ENCODE measurements around the gene CKMT1A.
"Not testable (repeated sequence)": the region's sequence is repeated elsewhere in the genome, so short reads cannot be mapped to it uniquely, and the experiment has no call there.

CKMT1A gene

DNA sequence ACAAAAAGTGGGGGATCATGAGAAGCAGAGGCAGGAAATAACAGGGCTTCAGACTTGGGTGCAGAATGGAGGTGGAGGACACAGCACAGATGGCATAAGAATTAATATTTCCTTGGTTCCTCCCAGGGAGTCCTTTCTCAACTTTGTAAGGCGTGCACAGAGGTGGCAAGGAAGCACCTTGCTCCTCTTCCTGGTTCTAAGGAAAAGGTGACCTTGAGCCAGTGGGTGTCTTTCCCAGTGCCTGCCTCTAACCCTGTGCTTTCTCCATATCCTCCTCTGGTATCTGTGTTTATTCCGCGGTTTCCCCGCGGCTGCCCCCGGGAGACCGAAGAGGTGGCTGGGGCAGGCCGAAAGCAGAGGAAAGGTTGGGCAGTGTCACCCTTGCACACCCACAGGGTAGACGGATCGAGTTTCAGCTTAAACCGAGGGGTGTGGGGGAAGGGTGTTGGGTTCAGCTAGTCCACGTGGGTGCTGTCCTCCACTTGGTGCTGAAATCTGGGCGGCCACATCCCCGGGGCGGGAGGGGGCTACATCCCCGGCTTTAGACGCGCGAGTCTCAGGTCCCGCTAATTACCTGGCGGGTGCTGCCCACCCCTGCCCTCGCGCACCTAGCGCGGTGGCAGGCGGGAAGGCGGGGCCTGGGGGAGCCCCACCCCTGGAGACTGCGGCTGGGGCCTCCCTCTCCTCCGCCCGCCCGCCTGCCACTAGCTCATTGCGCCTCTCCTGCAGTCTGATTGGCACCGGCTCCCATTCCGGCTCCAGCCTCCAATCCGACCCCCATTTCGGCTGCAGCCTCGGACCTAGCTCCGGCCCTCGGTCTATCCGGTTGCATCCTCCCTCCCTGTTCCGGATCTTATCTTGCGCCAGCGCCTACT, at the start of gene CKMT1A:
Gene CKMT1A, plus strand, starts transcription at position 712 of the 875 bp plus-strand sequence. CDS start 192 bp downstream, outside the sequence.
- DNase-seq: not testable (repeated sequence)

DNA sequence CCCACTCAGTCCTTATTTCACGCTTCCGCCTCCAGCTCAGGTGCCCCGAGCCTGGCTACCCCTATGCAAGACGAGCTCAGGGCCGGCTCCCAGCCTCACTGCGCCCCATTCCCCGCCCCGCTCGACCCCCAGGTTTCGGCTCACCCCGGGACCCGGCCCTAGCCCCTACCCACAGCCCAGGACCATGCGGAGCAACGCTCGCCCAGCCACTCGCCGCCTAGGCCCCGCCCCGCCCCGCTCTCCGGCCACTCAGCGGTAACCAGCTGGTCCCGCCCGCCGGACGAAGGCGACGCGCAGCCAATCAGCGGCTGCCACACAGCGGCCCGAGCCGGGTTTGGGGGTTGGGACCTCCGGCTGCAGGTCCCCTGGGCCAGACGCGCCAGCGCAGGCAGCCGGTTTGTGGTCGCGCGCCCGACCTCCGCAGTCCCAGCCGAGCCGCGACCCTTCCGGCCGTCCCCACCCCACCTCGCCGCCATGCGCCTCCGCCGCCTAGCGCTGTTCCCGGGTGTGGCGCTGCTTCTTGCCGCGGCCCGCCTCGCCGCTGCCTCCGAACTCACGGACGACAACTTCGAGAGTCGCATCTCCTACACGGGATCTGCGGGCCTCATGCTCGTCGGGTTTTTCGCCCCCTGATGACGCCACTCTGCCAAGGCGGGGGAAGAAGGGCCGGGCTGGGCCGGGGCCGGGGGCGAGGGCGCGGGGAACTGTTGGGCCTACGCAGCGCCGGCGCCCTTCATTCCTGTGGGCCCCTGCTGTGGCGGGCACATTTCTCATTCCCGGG, 44.8 kb upstream of the CKMT1A start, which contains the start of gene CATSPER2:
Gene CATSPER2, minus strand, starts transcription at position 196 of the 781 bp plus-strand sequence. CDS start 783 bp downstream, outside the sequence.
- no peak for DNase-seq

GRCh38 chr15:43649430-43649926, 44.2 kb upstream of the CKMT1A start:
- DNase-seq: not testable (repeated sequence)

DNA sequence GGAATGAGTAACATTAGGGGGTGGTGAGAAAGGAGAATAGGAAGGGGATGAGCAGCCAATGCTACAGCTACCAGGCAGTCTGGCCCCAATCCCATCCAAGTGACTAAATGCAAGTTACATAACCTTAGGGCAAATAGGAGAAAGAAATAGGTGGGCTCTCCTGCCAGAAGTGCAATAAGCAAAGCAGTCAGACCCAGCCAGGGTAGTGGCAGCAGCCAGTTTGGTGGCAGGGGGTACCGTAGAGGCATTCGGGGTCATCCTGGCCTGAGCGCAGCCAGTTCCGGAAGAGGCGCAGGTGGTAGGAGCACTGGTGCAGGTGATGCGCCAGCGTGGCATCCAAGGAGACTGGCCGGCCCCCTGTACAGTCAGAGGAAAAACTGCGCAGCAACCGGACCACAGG, 33.9 kb upstream of the CKMT1A start:
- not testable (repeated sequence) for DNase-seq

DNA sequence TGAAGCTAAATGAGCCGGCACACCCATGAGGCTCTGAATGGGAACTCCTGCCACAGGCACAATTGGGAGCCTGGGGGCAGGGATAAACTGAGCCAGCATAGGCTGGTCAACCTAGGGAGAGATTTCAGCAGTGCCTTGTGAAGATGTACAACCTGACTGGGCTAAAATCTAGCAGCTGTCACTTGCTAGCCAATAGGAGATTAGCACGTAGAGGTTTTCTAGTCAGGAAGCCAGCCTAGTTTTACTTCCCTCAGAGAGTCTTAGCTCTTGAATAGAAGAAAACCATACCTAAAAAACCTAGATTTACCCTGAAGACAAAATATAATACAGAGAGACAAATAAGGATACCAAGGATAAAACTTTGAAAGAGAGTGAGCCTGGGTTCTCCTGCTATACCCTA, 31.4 kb upstream of the CKMT1A start:
- DNase-seq: not testable (repeated sequence)

DNA sequence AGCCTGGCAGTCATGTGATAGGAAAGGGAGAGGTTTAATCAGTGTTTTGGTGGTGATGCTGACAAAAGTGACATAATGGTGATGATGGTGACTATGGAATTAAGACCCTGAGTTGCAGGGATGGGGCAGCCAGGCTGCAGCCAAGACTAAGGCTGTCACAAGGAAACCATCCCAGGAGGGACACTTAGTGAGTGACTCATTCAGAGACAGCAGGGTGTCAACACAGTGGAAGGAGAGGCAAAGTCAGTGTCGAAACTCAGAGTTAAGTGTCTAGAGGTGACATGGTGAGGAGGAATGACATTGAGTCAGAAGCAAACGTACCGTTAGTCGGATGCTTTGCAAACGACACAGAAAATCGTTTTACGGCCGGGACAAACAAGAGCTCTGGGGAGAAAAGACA, 30.3 kb upstream of the CKMT1A start:
- DNase-seq: not testable (repeated sequence)

GRCh38 chr15:43666177-43666576, 27.5 kb upstream of the CKMT1A start:
- DNase-seq: not testable (repeated sequence)

GRCh38 chr15:43674175-43674574, 19.5 kb upstream of the CKMT1A start:
- DNase-seq: not testable (repeated sequence)

GRCh38 chr15:43689604-43690301, 3.9 kb upstream of the CKMT1A start:
- not testable (repeated sequence) for DNase-seq

GRCh38 chr15:43692679-43693078, 980 bp upstream of the CKMT1A start:
- not testable (repeated sequence) for DNase-seq

DNA sequence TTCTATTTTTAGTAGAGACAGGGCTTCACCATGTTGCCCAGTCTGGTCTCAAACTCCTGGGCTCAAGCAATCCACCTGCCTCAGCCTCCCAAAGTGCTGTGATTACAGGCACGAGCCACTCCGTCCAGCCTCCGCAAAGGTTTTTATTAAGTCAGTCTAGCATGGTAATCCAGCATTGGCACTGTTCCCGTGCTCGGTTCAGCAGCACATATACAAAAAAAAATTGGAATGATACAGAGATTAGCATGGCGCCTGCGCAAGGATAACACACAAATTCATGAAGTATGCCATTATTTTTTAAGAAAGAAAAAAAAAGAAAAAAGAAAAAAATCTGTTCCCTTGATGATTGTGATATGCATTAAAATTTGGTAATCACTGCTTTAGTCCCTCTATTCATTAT, 8.5 kb downstream of the CKMT1A start:
- no peak for DNase-seq

DNA sequence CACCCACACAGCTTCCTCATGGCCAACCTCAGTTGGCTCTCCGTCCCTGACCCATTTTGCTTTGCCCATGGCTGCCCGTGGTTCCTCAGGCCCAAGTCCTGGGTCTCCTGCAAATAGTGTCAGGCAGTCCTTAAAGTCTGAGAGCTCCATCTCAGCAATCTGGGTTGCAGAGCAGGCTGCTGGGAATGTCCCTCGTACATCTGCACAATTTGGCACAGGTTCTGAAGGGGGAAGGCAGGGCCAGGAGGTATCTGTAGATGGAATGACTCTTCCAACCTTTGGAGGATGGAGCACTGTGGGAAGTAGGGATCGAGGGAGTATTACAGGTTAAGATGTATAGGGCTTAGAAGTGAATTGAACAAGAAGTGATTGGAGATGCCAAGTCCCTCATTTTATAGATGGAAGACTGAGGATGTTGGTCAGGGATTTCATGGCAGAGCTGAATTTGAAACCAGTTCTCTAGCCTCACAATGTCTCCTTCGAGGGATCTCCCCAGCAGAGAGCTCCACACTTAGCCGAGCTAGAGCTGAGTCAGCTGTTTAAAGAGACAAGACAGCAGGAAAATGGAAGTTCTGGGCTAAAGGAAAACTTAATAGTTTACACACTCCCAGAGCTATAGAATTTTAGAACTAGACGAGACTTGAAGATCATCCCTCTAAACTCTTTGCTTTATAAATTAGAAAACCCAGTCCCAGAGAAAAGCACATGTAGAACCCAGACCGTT, 9.2 kb downstream of the CKMT1A start:
- no peak for DNase-seq

- not testable (repeated sequence) for DNase-seq
Measured at GRCh38 chr15:43710431-43711131, 16.9 kb downstream of the CKMT1A start.

DNA sequence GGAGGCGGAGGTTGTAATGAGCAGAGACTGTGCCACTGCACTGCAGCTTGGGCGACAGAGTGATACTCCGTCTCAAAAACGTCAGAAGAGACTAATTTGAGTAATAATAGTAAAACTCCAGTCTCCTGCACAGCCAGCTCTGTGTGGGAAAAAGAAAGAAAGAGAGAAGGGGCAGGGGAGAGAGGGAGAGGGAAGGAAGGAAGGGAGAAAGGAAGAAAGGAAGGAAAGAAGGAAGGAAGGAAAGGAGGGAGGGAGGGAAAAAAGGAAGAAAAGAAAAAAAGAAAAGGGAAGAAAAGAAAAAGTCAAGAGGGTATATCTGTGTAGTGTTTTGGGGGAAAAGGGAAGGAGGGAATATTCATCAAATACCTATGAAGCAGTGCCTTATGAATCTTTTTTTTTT, 29.5 kb downstream of the CKMT1A start:
- DNase-seq: no peak

GRCh38 chr15:43726306-43726705, 32.6 kb downstream of the CKMT1A start:
- not testable (repeated sequence) for DNase-seq

- DNase-seq: not testable (repeated sequence)
Measured at GRCh38 chr15:43728053-43728725, 34.5 kb downstream of the CKMT1A start.

DNA sequence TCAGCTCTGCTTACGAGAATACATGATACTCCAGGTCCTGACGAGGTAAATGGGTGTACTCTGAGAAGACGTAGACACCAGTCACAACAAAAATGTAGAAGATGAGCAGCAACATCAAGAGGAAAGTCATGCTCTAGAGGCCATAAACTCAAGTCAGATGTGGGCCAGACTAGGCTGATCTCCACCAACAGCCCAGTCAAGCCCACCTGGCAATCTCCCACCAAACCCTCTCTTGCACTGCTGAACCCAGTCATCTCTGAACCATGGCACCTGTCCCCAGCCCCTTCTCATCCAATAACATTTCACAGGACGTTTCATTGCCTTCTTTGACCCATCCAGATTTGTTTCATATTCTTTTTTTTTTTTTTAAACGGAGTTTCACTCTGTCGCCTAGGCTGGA, 41.8 kb downstream of the CKMT1A start:
- DNase-seq: no peak

- peak; percentile 97 for DNase-seq
Measured at GRCh38 chr15:43746245-43746902, 52.7 kb downstream of the CKMT1A start, which contains the start of gene PDIA3. PDIA3 (plus strand) TSS chr15:43746438; CDS start chr15:43746540, 102 bp downstream.

GRCh38 chr15:43746903-43747309, 53.2 kb downstream of the CKMT1A start:
- DNase-seq: not testable (repeated sequence)

DNA sequence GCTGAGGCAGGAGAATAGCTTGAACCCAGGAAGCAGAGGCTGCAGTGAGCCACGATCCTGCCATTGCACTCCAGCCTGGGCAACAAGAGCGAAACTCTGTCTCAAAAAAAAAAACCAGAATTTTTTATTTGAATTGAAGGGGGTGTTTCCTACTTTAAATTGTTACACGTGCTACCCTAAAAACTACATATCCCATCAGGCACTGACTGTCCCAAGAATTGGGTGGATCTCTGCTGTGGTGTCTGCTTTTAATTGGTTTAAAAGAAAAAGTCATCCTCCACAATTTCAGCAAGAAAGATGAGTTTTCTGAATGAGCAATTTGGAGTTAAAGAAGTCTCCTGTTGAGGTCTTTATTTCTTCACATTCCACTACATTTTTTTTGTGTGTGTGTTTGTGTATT, 54.7 kb downstream of the CKMT1A start:
- no peak for DNase-seq

Data from femur (tissue), 1 donor.